Chondrocyte (in vitro differentiated cells): Measurements from ENCODE around the gene CFAP20DC. TPM values are rescaled to one million over a fixed set of nuclear protein-coding genes. Genes with fewer than 3 reads are reported as not detected.
"Not testable (repeated sequence)": the region's sequence is repeated elsewhere in the genome, so short reads cannot be mapped to it uniquely, and the experiment has no call there.

Source experiments
- DNase-seq: peaks from one replicate; pipeline ENCODE4 v3.0.0; 2021; ENCODE audit warnings: mixed read lengths, low spot score
- H3K27ac Mint-ChIP-seq: one replicate; pipeline ENCODE4 v1.8.0; 2021; ENCODE audit warnings: mild to moderate bottlenecking, moderate library complexity, mixed read lengths; ENCODE audit not compliant: unreplicated experiment
- H3K27me3 Mint-ChIP-seq: 2 replicates; pipeline ENCODE4 v1.8.0; 2021; ENCODE audit warnings: low read depth, mixed read lengths
- H3K36me3 Mint-ChIP-seq: 2 replicates; pipeline ENCODE4 v1.8.0; 2021; ENCODE audit warnings: low read depth, mixed read lengths
- H3K4me1 Mint-ChIP-seq: 2 replicates; pipeline ENCODE4 v1.8.0; 2021; ENCODE audit warnings: low read depth, mild to moderate bottlenecking, mixed read lengths
- H3K4me3 Mint-ChIP-seq: one replicate; pipeline ENCODE4 v1.8.0; 2021; ENCODE audit warnings: mild to moderate bottlenecking, moderate library complexity, mixed read lengths; ENCODE audit not compliant: unreplicated experiment
- H3K9me3 Mint-ChIP-seq: 2 replicates; pipeline ENCODE4 v1.8.0; 2021; ENCODE audit warnings: low read depth, mixed read lengths
- total RNA-seq: library from RNA; stranded (reverse); gene quantifications from 3 replicates; pipeline ENCODE4 v1.2.1, GENCODE V29; 2021
- TF ChIP-seq, protein P1 (sequence below): fragments of 200-600 bp; sonication (generic); IDR thresholded peaks from 2 replicates; pipeline ENCODE4 v1.5.0; 2021; ENCODE audit warnings: antibody characterized with exemption, mild to moderate bottlenecking, moderate library complexity

CFAP20DC gene
- total RNA-seq, 1 donor from 2014 or later, result 3.1 TPM

DNA sequence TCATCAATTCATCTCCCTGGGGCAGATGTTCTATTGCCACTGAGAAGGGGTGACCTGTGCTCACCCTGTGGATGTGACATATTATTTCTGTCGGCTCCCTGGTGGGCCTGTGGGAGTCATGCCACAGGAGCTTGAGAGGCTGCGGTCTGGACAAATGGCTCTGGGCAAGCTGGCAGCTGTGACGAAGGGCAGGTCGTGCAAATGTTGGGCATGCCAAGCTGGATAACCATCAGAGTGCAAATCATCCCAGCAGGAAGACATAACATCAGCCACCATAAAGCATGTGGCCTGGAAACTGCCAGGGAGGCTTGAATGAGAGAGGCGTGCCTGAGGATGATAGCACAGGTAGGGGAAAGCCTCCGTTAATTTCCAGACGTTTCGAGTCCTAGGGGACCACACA is 338.0 kb downstream of the CFAP20DC start:
- Mint-ChIP-seq H3K9me3 (no peaks in the 10 kb centered on the region), H3K27ac (no peak overlapping the region), H3K27me3 (no peaks in the 10 kb centered on the region), H3K4me1 (no peaks in the 10 kb centered on the region), H3K4me3 (no peak overlapping the region), H3K36me3 (no peaks in the 10 kb centered on the region)
- TF ChIP-seq, protein P1, sequence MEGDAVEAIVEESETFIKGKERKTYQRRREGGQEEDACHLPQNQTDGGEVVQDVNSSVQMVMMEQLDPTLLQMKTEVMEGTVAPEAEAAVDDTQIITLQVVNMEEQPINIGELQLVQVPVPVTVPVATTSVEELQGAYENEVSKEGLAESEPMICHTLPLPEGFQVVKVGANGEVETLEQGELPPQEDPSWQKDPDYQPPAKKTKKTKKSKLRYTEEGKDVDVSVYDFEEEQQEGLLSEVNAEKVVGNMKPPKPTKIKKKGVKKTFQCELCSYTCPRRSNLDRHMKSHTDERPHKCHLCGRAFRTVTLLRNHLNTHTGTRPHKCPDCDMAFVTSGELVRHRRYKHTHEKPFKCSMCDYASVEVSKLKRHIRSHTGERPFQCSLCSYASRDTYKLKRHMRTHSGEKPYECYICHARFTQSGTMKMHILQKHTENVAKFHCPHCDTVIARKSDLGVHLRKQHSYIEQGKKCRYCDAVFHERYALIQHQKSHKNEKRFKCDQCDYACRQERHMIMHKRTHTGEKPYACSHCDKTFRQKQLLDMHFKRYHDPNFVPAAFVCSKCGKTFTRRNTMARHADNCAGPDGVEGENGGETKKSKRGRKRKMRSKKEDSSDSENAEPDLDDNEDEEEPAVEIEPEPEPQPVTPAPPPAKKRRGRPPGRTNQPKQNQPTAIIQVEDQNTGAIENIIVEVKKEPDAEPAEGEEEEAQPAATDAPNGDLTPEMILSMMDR, result no peak
- DNase-seq, result no peak

DNA sequence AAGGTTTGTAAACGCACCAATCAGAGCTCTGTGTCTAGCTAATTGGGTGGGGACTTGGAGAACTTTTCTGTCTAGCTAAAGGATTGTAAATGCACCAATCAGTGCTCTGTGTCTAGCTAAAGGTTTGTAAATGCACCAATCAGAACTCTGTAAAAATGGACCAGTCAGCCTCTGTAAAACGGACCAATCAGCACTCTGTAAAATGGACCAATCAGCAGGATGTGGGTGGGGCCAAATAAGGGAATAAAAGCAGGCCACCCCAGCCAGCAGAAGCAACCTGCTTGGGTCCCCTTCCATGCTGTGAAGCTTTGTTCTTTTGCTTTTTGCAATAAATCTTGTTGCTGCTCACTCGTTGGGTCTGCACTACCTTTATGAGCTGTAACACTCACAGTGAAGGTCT is 340.8 kb downstream of the CFAP20DC start:
- H3K9me3 Mint-ChIP-seq, H3K4me1 Mint-ChIP-seq, H3K27me3 Mint-ChIP-seq, DNase-seq, H3K36me3 Mint-ChIP-seq, H3K27ac Mint-ChIP-seq, H3K4me3 Mint-ChIP-seq: not testable (repeated sequence)

DNA sequence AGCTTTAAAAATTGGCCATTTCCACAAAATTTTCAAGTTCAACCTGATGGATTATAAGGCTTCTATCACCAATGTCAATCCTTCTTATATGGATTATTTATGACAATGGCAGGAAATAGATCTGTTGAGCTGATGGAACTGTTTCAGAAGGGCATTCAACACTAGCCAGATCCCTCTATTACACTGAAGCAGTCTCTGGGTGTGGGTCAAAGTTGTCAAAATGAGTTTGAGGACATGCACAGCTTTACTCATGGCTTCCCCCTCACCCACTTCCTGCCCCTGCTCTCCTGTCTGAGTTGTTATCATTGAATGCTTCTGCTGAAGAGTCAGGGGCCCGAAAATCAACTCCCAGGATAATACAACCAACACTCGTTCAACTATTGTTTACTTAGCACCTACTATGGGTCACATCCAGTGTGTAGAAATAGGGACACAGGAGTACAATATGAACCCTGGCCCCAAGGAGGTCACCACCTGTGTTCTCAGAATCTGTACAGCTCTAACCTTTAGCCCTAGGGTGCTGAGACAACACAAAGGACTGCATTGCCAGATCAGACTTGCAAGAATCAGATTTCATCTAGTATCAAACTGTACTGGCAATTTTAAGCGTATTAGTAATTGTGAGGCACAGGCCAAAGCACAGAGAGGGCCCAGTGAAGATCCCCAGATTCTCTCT is 341.6 kb downstream of the CFAP20DC start:
- no peak overlapping the region for H3K4me3 Mint-ChIP-seq
- H3K9me3 Mint-ChIP-seq, result no peaks in the 10 kb centered on the region

DNA sequence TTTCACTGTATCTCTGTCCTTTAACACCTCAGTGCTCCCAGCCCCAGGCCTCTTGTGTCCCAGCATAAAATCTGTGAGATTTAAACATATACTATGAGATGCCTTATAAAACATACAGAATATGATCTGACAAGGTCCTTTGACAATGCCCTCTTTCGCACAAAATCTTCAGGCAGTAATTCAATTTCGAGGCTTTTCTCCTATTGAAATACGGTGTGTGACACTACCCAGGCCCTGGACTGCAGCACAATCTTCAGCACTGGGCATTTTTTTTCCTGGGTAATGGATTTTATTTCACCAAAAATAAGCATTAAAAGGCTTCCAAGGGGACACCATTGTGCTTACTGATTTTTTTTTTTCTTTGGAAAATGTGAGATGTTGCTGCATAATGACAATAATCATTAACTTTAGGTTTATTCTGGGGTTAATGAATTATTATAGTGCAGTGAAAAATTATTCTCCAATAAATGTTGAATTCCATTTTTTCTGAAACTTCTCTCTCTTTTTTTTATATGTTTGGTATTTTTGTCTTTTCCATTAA is 342.4 kb downstream of the CFAP20DC start:
- Mint-ChIP-seq H3K4me1 (no peaks in the 10 kb centered on the region), H3K27me3 (no peaks in the 10 kb centered on the region), H3K27ac (no peak overlapping the region), H3K4me3 (no peak overlapping the region), H3K36me3 (no peaks in the 10 kb centered on the region), H3K9me3 (no peaks in the 10 kb centered on the region)
- DNase-seq, result no peak
- TF ChIP-seq, protein P1, result no peak

More for the DNA sequence above, 341.6 kb downstream of the CFAP20DC start:
- Mint-ChIP-seq H3K36me3 (no peaks in the 10 kb centered on the region), H3K4me1 (no peaks in the 10 kb centered on the region), H3K27ac (no peak overlapping the region), H3K27me3 (no peaks in the 10 kb centered on the region)
- DNase-seq, result no peak
- TF ChIP-seq, protein P1, result no peak

DNA sequence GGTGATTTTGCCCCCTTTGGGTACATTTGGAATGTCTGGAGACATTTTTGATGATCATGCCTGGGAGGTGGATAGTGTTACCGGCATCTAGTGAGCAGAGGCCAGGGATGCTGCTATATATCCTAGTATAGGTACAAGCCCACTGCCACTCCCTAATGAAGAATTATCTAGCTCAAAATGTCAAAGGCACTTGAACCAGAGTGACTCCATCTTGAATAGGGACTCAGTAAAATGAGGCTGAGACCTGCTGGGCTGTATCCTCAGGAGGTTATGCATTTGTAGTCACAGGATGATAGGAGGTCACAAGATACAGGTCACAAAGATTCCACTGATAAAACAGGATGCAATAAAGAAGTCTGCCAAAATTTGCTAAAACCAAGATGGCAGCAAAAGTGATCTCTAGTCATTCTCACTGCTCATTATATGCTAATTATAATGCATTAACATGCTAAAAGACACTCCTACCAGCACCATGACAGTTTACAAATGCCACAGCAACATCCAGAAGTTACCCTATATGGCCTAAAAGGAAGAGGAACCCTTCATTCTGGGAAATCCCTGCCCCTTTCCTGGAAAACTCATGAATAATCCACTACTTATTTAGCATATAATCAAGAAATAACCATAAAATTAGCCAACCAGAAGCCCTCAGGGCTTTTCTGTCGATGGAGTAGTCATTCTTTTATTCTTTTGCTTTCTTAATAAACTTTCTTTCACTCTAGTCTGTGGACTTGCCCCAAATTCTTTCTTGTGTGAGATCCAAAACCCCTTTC is 343.2 kb downstream of the CFAP20DC start:
- TF ChIP-seq, protein P1, result no peak
- no peak for DNase-seq
- Mint-ChIP-seq H3K27ac (no peak overlapping the region), H3K27me3 (no peaks in the 10 kb centered on the region), H3K4me1 (no peaks in the 10 kb centered on the region), H3K9me3 (no peaks in the 10 kb centered on the region), H3K4me3 (no peak overlapping the region), H3K36me3 (no peaks in the 10 kb centered on the region)
